HL-60/S4 (cell line): ENCODE results near the gene OR2AT4.
"Not testable (repeated sequence)": the region's sequence is repeated elsewhere in the genome, so short reads cannot be mapped to it uniquely, and the experiment has no call there.

Source experiments
- in situ Hi-C: fragments of 300-500 bp; cut with MboI; formaldehyde crosslinking; loops from 2 replicates; pipeline ENCODE4 v1.14.3; 2022; ENCODE audit warnings: low sequenced_read_pairs

Gene OR2AT4

GRCh38 chr11:75105462-75105925 is 8.8 kb upstream of the OR2AT4 start:
- in situ Hi-C loops, result no loop called here

GRCh38 chr11:75103380-75104026 is 6.8 kb upstream of the OR2AT4 start:
- in situ Hi-C loops, result no loop called here

DNA sequence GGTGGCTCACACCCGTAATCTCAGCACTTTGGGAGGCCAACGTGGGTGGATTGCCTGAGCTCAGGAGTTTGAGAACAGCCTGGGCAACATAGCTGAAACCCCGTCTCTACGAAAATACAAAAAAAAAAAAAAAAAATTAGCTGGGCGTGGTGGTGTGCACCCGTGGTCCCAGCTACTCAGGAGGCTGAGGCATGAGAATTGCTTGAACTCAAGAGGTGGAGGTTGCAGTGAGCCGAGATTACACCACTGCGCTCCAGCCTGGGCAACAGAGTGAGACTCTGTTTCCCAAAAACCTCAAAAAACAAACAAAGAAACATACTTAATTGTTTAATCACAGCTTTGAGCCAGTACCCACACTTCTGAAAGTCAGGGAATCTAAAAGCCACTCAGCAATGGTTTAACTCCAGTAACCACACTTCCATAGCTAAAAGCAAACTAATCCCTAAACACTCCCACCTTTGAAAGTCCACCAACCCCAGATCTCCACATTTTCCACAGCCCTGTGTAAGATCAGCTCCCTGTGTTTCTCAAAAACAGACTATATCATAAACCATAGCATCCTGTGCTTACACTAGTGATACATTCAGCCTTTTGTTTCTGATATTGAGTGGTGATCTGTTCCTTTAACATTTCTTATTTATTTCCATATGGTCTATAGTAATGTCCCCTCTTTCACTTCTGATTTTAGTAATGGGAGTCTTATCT is 4.9 kb upstream of the OR2AT4 start:
- in situ Hi-C loops, result no loop called here

- in situ Hi-C loops, result no loop called here
These were observed 3.6 kb upstream of the OR2AT4 start for GRCh38 chr11:75100314-75100713.

DNA sequence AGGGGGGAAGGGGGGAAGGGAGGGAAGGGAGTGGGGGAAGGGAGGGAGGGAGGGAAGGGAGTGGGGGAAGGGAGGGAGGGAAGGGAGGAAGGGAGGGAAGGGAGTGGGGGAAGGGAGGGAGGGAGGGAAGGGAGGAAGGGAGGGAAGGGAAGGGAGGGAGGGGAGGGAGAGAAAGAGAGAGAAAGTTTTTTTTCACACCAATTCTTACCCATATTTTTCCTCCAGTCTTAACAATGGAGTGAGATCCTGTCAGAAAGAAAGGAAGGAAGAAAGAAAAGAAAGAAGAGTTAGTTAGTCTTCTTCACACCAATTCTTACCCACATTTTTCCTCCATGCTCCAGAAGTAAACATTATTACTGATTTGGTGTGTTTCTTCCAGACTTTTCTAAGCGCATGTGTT is 3.0 kb upstream of the OR2AT4 start:
- in situ Hi-C loops, result no loop called here

- in situ Hi-C loops, result not testable (repeated sequence)
These were observed 2.3 kb upstream of the OR2AT4 start for GRCh38 chr11:75098835-75099439.

DNA sequence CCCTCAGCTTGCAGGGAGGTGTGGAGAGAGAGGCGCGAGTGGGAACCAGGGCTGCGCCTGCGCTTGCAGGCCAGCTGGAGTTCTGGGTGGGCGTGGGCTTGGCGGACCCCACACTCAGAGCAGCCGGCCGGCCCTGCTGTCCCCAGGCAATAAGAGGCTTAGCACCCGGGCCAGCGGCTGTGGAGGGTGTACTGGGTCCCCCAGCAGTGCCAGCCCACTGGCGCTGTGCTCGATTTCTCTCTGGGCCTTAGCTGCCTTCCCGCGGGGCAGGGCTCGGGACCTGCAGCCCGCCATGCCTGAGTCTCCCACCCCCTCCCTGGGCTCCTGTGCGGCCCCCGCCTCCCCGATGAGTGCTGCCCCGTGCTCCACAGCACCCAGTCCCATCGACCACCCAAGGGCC is 1.5 kb upstream of the OR2AT4 start:
- in situ Hi-C loops, result not testable (repeated sequence)

DNA sequence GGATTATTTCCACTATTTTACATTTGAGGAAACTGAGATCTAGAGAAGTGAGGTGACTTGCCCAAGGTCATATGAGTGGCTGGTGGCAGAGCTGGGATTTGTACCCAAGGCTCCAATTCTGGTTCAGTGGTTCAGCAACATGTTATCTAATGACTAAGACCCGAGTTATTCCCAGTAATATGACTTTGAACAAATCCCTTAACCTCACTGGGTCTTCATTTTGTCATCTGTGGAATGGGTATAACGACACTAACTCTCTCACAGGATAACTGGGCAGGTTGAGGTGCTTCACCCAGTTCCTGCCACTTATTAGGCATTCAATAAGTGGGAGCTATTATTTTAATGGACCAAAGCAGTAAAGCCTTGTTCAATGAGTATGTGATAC is 489 bp upstream of the OR2AT4 start:
- in situ Hi-C loops, result no loop called here

- in situ Hi-C loops, result not testable (repeated sequence)
These were observed 2.3 kb downstream of the OR2AT4 start for GRCh38 chr11:75094382-75094781.

DNA sequence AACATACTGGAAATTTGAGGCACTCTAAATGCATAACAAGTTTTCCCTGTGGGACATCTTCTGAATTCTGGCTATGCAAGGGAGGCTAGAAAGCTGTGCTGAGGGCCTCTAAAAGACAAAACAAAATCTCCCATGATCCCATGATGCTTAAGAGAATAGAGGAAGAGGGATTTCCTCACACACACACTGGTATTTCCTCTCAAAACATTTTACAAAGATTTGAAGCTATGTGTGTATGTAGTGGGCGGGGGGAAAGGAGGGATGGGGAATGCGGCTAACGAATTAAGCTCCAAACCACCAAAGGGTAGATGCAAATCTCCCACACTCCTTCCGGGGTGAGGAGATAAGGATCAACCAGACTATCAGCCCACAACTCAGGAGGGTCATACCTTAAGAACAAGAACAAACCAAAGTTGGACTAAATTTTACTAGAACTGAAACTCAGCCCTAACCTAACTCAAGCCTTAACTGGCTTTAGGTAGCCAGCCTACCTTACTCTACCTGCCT is 6.0 kb downstream of the OR2AT4 start:
- in situ Hi-C loops, result no loop called here

DNA sequence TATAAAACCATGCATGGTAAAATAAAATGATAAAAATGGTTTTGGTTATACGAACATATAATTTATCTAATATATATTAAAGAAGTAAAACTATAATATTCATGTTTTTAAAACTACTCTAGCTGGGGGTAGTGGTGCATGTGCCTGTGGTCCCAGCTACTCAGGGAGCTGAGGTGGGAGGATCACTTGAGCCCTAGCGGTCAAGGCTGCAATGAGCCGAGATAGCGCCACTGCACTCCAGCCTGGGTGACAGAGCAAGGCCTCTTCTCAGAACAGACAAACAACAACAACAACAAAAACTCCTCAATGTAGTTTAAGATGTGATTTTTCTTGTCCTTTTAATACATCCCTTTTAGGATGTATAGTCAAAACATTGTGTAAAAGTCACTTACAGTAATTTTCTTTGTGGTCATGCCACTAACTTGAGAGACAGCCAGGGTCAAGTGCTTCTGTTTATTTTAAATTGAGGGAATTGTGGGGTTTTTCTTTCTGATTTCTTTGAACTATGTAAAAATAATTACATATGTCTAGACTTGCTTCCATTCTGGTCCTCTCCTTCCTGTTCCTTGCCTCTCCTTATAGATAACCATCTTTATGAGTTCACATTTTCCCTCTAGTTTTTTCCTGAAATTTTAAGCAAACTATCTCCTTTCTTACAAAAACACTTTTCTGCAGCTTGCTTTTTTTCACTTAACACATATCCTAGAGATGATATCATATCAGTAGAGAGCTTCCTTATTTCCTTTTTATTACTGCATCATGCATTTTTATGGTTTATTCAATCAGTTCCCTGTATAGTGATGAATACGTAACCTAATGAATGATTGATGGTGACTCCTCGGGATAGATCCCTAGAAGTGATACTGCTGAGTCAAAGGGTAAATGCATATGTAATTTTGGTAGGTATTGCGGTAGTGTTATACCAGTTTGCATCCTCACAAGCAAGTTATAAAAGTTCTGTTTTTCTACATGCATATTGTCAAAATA is 9.1 kb downstream of the OR2AT4 start:
- in situ Hi-C loops, result no loop called here

GRCh38 chr11:75084883-75085282 is 11.8 kb downstream of the OR2AT4 start:
- in situ Hi-C loops, result no loop called here

- in situ Hi-C loops, result no loop called here
These were observed 13.5 kb downstream of the OR2AT4 start for GRCh38 chr11:75083217-75083605.

DNA sequence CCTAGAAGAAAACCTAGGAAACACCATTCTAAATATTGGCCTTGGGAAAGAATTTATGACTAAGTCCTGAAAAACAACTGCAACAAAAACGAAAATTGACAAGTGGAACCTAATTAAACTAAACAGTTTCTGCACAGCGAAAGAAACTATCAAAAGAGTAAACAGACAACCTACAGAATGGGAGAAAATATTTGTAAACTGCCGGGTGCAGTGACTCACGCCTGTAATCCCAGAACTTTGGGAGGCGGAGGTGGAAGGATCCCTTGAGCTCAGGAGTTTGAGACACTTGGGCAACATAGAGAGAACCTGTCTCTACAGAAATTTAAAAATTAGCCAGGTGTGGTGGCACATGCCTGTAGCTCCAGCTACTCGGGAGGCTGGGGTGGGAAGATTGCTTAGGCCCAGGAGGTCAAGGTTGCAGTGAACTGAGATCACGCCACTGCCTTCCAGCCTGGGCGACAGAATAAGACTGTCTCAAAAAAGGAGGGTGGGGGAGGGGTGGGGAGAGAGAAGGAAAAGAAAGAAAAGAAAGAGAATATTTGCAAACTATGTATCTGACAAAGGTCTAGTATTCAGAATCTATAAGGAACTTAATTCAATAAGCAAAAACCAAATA is 14.0 kb downstream of the OR2AT4 start:
- in situ Hi-C loops, result no loop called here

DNA sequence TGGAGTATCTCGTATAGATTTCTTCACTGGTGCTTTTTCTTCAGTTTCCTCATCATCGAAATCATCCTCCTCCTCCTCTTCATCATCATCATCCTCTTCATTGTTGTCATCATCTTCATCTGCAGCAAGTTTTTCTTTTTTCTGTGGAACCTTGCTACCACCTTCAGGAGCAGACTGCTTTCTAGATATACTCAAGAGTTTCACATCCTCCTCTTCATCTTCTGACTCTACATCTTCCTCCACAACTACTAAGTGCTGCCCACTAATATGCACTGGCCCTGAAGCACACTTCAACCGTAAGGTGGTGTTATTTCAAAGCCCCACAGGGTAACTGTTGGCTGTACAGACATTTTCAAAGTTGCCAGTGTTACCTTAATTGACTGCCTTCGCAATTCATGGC is 17.1 kb downstream of the OR2AT4 start:
- in situ Hi-C loops, result no loop called here

DNA sequence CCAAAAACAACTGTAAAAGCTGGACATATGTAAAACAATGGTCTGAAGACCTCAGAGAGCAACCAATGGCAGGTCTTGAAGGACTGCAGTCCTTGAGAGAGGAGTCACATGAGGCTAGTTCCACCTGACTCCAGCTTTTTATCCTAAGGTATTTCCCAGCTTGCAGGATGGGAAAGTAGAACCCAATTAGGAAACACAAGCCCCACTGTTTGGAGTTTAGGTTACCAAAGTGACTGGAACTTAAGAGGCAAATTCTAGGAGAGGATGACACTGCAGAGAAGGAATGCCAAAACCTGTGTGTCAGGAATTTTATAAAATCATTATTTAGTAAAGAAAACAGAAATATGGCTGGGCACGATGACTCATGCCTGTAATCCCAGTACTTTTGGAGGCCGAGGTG is 18.4 kb downstream of the OR2AT4 start:
- in situ Hi-C loops, result no loop called here

DNA sequence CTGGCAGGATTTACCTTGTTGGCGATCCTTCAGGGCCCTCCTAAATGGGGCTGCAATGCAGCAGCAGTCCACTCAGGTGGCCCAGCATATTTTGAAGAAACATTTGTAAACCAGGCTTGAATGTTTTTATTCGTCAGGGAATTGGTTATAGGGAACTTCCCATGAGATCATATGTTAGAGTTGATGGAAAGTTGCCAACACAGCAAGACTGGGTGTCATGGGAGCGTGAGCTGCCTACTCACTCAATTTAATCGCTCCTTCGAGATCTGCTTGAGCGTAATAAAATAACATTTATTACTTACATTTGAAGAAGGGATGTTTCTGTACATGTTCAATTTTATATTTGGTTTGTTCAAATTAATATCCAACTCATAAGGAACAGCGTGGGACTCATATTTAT is 19.4 kb downstream of the OR2AT4 start:
- in situ Hi-C loops, result no loop called here

GRCh38 chr11:75076671-75077070 is 20.0 kb downstream of the OR2AT4 start:
- in situ Hi-C loops, result no loop called here

DNA sequence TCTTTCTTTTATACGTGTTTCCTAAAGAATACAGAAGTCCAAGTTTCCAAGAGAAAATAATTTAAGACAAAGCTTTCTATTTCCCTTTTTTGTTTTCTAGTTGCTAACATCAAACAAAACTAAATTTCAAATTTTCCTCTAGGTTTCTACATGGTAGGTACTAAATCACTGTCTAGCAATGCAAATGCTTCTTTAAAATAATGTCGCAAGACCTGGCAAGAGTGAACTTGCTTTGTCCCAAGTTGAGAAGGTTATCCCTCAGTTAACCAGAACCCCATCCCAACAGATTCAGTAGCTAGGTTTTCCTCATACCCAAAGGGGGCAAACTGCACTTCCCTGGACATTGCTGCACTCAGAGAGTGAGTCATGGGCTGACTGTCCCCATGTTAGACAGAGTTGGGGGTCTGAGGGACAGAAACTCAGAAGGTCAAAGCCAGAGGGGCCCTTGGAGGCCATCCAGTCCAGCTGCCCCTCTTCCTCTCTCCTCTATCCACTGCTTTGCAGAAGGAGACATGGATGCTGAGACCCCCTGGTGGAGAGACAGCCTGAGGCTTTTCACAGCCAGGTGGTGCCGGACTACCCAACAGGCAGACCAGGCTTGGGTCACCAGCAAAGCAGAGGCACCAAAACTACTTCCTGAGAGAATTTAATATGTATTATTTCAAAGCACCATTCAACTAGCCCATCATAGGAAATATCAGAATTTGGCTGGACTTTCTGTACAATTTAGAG is 23.1 kb downstream of the OR2AT4 start:
- in situ Hi-C loops, result no loop called here

DNA sequence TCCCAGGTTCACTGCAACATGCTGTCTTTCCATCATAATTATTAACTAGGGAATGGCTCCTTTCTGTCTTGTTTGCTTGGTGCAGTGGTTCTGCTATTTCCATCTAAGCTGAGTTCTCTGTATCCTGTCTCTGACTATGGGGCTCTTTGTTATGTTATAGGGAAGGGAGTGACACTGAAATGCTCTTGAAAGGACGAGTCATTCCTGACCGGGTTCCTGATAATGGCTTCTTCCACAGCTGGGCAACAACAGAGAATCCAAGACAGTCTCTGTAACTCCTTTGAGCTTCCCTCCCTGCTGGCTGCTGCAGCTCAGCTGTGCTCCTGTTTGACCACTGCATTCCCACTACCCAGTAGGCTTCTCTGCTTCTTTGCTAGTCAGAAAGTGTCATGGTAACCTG is 24.1 kb downstream of the OR2AT4 start:
- in situ Hi-C loops, result no loop called here
